Left lung (tissue), 10 donors: ENCODE results near the gene HIBCH. TPM values are rescaled to one million over a fixed set of nuclear protein-coding genes. Genes with fewer than 3 reads are reported as not detected.

Source experiments
- ATAC-seq: fragments of 200-7000 bp; cut with Tn5 transposase; one replicate; pipeline ENCODE4 v1.9.1; 2020; ENCODE audit warnings: moderate library complexity
- DNase-seq, 4 donors: peaks; one replicate each; pipeline ENCODE4 v3.0.0-alpha.2; 2013 to 2020
- H3K27ac ChIP-seq, 2 donors: fragments of 200-600 bp; sonication (generic) in 1 of 2; one replicate each; pipeline versions ENCODE4 v1.5.0 to v1.8.0; 2020 to 2021
- H3K27me3 ChIP-seq, 2 donors: fragments of 200-600 bp; sonication (generic) in 1 of 2; one replicate each; pipeline versions ENCODE4 v1.5.0 to v1.8.0; 2020 to 2021
- H3K36me3 ChIP-seq, 2 donors: fragments of 200-600 bp; sonication (generic) in 1 of 2; one replicate each; pipeline versions ENCODE4 v1.5.0 to v1.8.0; 2020 to 2021
- H3K4me1 ChIP-seq, 2 donors: fragments of 200-600 bp; one replicate each; pipeline ENCODE4 v1.8.0; 2021
- H3K4me3 ChIP-seq, 2 donors: fragments of 200-600 bp; sonication (generic) in 1 of 2; one replicate each; pipeline versions ENCODE4 v1.5.0 to v1.8.0; 2020 to 2021; ENCODE audit warnings: mild to moderate bottlenecking in 1 of 2
- H3K9me3 ChIP-seq, 2 donors: fragments of 200-600 bp; sonication (generic) in 1 of 2; one replicate each; pipeline versions ENCODE4 v1.5.0 to v1.8.0; 2020 to 2021
- CTCF ChIP-seq, 2 donors: fragments of 200-600 bp; sonication (generic) in 1 of 2; IDR thresholded peaks; one replicate each; pipeline versions ENCODE4 v1.5.0 to v1.8.0; 2021; ENCODE audit warnings: antibody characterized with exemption in 2 of 2
- intact Hi-C, 2 donors: fragments of 100-400 bp; cut with DNase I; formaldehyde crosslinking; loops; one replicate each; pipeline versions ENCODE4 v1.11.2 to v1.14.2; 2022
- polyA plus RNA-seq, 6 donors: library from polyadenylated mRNA; unstranded; fragments of 120-200 nt; gene quantifications; one replicate each; pipeline ENCODE4 v1.2.1, GENCODE V29; 2013; ENCODE audit not compliant: insufficient read length in 6 of 6
- total RNA-seq, 2 donors: library from RNA; stranded (reverse); fragmentation: NEBNext Ultra II Directional; extraction: Animal tissue kit (Norgen Biotek cat#: 25700); gene quantifications; one replicate each; pipeline ENCODE4 v1.2.1, GENCODE V29; 2021
- donor health status: DM: no; HTN: yes; CAD: no.
- donor health status: DM: no; HTN: no; CAD: no.

The HIBCH gene
- total and polyA plus RNA-seq, 8 donors, result 31.8 to 86.8 (median 71.9) TPM

GRCh38 chr2:190221429-190221828 is 98.2 kb downstream of the HIBCH start:
- TF ChIP-seq CTCF (IDR thresholded peaks at IDR 0.05), result no peak
- Histone ChIP-seq H3K27me3 (no peaks in the 10 kb centered on the region), H3K27ac (no peak overlapping the region), H3K36me3 (peaks cover 0 to 19% of the 10 kb centered on the region in 2 donors), H3K9me3 (peaks cover 0 to 6% of the 10 kb centered on the region in 2 donors), H3K4me1 (no peaks in the 10 kb centered on the region), H3K4me3 (no peak overlapping the region)
- DNase-seq, result no peak
- no peak for ATAC-seq
- intact Hi-C loops, result no loop called here

GRCh38 chr2:190219186-190219585 is 100.4 kb downstream of the HIBCH start:
- H3K36me3 ChIP-seq, result peaks cover 0 to 19% of the 10 kb centered on the region in 2 donors
- H3K4me1 ChIP-seq, result no peaks in the 10 kb centered on the region
- H3K27me3 ChIP-seq, result no peaks in the 10 kb centered on the region
- DNase-seq (no peak), ATAC-seq (no peak)
- H3K4me3 ChIP-seq, result no peak overlapping the region
- no peak for TF ChIP-seq CTCF (IDR thresholded peaks at IDR 0.05)
- H3K27ac ChIP-seq, result no peak overlapping the region
- intact Hi-C loops, result no loop called here
- H3K9me3 ChIP-seq, result peaks cover 0 to 6% of the 10 kb centered on the region in 2 donors

GRCh38 chr2:190217616-190218015 is 102.0 kb downstream of the HIBCH start:
- no peak overlapping the region for H3K27ac ChIP-seq
- H3K4me3 ChIP-seq, result no peak overlapping the region
- H3K27me3 ChIP-seq, result no peaks in the 10 kb centered on the region
- no peak for TF ChIP-seq CTCF (IDR thresholded peaks at IDR 0.05)
- no peaks in the 10 kb centered on the region for H3K4me1 ChIP-seq
- no peak for ATAC-seq
- DNase-seq, result no peak
- intact Hi-C loops, result no loop called here
- peaks cover 0 to 11% of the 10 kb centered on the region in 2 donors for H3K36me3 ChIP-seq
- no peaks in the 10 kb centered on the region for H3K9me3 ChIP-seq

- no peak for TF ChIP-seq CTCF (IDR thresholded peaks at IDR 0.05)
- H3K4me1 ChIP-seq, result no peaks in the 10 kb centered on the region
- H3K9me3 ChIP-seq, result no peaks in the 10 kb centered on the region
- ATAC-seq (no peak), DNase-seq (peak in 1 of 4 donors; percentile 8)
- no peak overlapping the region for H3K27ac ChIP-seq
- peaks cover 0 to 19% of the 10 kb centered on the region in 2 donors for H3K36me3 ChIP-seq
- H3K27me3 ChIP-seq, result no peaks in the 10 kb centered on the region
- no peak overlapping the region for H3K4me3 ChIP-seq
- intact Hi-C loops, result no loop called here
Observed at GRCh38 chr2:190216829-190217228, 102.8 kb downstream of the HIBCH start.

GRCh38 chr2:190215620-190216019 is 104.0 kb downstream of the HIBCH start:
- H3K27me3 ChIP-seq, result no peaks in the 10 kb centered on the region
- ATAC-seq (peak; percentile 13), DNase-seq (no peak)
- no peak for TF ChIP-seq CTCF (IDR thresholded peaks at IDR 0.05)
- H3K36me3 ChIP-seq, result peaks cover 0 to 24% of the 10 kb centered on the region in 2 donors
- H3K4me1 ChIP-seq, result no peaks in the 10 kb centered on the region
- no peaks in the 10 kb centered on the region for H3K9me3 ChIP-seq
- no peak overlapping the region for H3K4me3 ChIP-seq
- H3K27ac ChIP-seq, result no peak overlapping the region
- intact Hi-C loops, result no loop called here
